Posterior cingulate gyrus (tissue), 11 donors: ENCODE measurements around the gene RASSF6.
"Not testable (repeated sequence)": the region's sequence is repeated elsewhere in the genome, so short reads cannot be mapped to it uniquely, and the experiment has no call there.

Experiments used
- DNase-seq, 10 donors: peaks; one replicate each; pipeline versions ENCODE4 v3.0.0 to v3.0.0-alpha.2; 2020 to 2021; ENCODE audit warnings: mixed read lengths in 3 of 10
- intact Hi-C: fragments of 100-400 bp; cut with DNase I; formaldehyde crosslinking; loops from one replicate; pipeline ENCODE4 v1.15.1; 2023

The RASSF6 gene

DNA sequence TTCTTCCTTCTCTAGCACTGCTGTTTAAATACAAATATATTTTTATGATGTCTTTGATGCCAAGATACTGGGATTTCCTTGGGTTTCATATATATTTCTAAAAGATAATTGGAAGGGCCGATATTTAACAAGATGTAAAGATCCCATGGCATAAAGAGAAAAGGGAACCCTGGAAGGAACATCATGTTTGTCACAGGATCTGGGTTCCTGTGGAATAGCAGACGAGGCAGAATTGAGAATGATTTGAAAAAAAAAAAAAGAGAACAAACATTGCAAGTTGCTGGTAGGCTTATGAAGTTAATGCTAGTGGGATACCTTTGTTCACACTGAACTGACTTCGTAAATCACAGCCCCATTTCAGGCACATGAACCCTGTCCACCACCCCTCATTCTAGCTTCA, 33.6 kb downstream of the RASSF6 start:
- intact Hi-C loops, result no loop called here
- no peak for DNase-seq

DNA sequence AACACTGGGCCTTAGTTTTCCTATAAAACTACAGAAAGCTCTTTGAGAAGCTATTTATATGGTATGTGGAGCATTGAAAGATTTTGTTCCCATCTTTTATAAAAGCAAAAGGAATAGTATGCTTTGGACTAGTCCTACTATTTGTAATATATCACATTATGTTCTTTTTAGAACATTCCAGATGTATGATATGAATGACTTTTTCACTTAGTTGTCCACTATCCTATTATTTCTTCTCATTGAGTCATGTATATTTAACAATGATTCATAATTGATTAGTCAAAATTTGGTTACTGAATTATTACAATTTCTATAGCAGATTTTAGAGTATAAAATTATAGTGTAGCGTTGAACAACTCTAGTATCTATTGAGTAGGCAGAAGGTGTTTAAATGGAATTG, 34.2 kb downstream of the RASSF6 start:
- intact Hi-C loops, result no loop called here
- no peak for DNase-seq

DNA sequence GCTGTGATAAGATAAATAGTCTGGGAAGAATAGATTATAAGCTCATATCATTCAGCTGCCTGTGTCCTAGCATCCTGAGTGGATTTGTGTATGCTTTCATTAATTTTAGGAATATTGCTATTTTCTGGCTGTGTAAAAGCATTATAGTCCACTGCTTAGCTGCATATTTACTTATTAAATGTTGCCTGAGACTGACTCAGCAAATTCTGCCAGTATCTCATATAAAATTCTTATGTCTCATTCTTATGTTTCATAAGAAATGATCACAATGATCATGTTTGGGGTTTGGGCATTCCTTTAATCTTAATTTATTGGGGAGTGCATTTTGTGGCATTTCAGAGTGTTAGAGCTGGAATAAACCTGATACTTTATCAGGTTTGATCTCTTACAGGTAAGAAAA, 34.9 kb downstream of the RASSF6 start:
- no peak for DNase-seq
- intact Hi-C loops, result no loop called here

DNA sequence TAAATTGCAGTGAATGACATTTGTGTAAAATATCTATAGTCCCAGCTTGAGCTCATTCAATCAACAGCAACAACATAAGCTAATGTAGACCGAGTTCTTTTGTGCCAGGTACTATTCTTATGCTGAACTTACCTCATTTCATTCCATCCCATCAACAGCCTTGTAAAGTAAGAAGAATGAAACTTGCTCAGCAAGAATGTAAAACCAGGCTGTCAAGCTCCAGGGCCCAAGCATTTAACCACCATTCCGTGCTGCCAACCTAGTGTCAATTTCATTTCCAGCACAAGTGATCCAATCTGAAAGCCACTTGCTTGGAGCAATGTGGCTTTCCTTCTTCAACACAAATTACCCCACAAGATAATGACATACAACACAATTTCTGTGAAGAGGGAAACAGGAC, 36.6 kb downstream of the RASSF6 start:
- DNase-seq, result no peak
- intact Hi-C loops, result no loop called here

DNA sequence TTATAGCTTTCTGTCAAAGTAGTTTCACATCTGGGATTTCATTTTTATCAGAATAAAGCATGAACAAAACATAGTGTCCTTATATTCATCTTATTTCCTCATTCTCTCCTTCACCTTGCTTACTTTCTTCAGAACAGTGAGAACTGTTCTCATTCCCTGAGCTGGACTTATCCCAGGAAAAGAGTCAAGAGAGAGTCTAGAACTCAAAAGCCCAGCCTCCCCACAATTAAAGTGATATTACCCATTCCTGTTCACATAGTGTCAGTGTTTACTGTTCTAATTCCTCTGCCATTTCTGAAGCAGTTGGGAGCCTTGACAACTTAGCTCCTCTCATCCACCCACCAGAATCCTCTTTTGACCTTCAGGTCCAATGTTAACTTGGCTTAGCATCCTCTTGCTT, 42.9 kb downstream of the RASSF6 start:
- intact Hi-C loops, result no loop called here
- DNase-seq, result no peak

DNA sequence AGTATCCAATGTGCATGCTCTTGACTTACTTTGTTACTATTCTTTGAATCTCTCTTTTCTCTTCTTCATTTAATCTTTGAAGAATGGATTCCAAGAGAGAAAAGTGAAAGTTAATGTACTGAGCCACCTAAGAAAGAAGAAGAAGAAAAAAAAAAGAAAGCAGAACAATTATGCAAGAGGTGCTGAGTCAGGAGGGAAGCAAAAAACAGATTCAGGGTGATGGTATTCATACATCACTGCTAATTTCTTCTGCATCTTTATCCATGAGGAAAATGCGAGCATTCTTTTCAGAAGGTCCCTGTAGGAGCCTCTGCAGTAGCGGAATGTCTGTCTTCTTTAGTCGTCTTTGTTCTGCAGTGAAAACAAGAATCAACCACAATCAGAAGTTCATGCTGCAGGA, 43.9 kb downstream of the RASSF6 start:
- intact Hi-C loops, result no loop called here
- DNase-seq, result no peak

DNA sequence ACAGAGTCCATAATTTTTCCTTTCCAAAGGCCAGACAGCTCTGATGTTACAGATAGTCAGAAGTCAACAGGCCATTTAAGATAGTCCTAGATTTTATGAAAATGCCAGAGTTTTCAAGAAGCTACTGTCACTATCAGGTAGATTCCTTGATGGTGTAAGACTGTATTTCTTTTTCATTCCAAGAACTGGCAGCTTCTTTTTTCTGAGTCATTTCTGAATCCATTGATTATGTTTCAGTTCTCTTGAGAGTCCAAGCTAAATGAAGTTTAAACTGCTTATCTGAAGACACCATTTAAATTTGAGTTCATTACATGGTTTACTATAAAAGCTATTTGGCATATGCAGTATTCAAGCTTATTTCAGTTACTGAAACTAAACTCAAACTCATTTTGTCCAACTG, 44.6 kb downstream of the RASSF6 start:
- intact Hi-C loops, result no loop called here
- no peak for DNase-seq

DNA sequence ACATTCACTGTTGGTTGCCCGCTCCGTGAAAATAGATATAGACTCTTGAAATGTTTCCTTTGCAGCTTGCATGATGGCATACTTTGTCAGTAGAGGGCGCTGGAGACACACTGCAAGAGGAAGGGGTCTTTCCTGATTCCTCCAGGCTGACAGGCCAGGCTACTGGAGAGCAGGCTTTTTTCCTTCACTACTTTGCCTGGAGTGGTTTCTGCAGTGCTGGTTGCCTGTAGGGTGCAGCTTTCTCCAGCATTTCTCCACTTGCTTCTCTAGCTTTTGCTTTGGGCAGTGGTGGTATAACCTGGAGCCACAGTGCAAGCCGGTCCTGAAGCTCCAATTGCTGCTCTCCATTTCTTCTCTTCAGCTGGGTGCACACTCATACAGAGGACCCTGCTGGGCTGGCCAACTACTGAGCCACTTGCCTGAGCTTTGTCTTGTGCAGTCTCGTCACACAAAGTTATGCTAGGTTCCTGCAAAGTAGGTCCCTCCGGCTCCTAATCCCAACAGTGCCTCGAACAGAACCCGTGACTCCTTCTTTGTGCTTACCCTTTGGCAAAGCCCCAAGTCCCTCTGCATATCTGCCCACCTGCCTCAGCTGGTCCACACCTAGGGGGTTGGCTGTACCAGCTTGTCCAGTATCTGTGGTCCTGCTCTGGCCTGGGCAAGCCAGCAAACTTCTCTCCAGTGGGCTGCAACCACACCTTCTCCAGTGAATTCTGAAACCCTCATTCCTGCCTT, 46.3 kb downstream of the RASSF6 start:
- peak in 7 of 10 donors; percentile 7 to 62 (median 49) for DNase-seq
- intact Hi-C loops, result loop anchor here (2.0 kb wide), 1 partner anchor 79 kb away; no protein-coding TSS in a partner anchor

DNA sequence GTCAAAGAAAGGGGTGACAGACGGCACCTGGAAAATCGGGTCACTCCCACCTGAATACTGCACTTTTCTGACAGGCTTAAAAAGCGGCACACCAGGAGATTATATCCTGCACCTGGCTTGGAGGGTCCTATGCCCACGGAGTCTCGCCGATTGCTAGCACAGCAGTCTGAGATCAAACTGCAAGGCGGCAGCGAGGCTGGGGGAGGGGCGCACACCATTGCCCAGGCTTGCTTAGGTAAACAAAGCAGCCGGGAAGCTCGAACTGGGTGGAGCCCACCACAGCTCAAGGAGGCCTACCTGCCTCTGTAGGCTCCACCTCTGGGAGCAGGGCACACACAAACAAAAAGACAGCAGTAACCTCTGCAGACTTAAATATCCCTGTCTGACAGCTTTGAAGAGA, 69.4 kb downstream of the RASSF6 start:
- DNase-seq, intact Hi-C loops: not testable (repeated sequence)

DNA sequence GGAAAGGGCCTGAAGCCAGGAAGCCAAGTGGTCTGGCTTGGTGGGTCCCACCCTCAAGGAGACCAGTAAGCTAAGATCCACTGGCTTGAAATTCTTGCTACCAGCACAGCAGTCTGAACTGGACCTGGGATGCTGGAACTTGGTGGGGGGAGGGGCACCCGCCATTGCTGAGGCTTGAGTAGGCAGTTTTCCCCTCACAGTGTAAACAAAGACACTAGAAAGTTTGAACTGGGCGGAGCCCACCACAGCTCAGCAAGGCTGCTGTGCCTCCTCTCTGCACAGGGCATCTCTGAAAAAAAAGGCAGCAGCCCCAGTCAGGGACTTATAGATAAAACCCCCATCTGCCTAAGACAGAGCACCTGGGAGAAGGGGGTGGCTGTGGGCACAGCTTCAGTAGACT, 75.6 kb downstream of the RASSF6 start:
- DNase-seq, result no peak
- intact Hi-C loops, result no loop called here

DNA sequence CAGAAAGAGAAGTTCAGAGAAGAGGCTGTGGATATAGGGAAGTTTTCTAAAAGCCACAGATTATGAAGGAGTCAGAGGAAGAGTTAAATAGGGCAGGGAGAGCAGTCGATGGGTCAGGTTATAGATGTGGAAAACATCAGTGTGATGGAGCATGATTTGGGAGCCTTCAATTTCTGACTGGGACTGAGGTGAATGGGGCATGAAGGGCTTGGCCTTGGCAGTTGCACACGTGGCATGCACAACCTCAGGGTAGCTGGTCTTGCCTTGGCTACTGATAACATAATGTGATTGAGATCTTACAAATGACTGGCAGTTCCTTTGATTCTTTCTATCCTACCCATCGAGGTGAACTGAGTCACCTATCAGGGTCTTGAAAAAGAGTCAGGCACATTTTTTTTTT, 79.0 kb downstream of the RASSF6 start:
- intact Hi-C loops, result no loop called here
- DNase-seq, result no peak

DNA sequence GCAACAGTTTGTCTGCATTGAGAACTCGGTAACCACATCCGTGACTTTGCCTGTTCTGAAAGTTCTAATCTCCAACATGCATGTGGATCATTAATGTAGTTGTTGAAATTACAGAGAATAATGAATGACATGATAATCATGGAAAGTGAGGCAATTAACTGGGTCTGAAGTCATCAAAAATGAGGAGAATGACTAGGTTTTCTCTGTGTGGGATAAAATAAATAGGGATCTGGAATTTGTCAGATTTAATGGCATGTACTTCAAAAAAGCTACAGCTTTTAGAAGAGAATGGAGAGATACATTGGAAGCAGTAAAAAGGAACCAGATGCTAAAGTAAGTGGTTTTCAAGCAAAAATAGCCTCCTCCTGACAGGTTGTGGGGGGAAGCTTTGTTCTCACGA, 79.4 kb downstream of the RASSF6 start:
- intact Hi-C loops, result no loop called here
- DNase-seq, result no peak

DNA sequence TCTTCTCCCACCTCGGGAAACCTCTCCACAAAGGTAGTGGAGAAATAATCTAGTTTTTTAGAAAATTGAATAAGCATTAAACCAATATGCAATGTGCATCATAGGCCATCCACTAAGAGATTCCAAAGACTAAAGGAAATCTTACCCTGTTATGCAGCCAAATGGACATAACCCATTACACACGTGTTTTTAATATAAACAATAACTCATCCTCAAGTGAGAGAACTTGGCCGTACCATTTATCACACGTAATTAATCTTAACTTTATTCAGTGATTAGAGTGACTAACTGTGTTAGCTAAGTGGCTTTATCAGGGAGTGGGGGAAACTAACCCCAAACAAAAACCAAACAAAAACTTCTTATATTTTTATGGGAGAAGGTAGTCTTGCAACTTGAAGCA, 80.8 kb downstream of the RASSF6 start:
- intact Hi-C loops, result no loop called here
- no peak for DNase-seq

DNA sequence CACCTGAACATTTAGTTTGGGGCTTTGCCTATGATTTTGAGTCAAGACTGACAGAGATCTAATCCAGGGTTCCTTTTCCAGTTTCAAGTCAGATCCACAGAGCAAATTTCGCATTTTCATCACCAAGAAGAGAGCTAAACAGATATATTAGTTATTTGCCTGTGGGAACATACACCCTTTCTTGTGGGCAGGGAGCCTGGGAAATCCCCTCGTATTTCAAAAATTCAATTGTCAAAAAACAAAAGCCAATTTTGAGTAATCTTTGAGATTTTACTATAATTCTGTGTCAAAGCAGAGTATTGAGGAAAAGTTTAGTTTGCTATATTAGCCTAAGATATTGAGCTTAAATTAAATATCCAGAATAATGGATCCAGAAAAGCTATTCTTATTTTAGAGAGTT, 82.1 kb downstream of the RASSF6 start:
- intact Hi-C loops, result no loop called here
- DNase-seq, result no peak

DNA sequence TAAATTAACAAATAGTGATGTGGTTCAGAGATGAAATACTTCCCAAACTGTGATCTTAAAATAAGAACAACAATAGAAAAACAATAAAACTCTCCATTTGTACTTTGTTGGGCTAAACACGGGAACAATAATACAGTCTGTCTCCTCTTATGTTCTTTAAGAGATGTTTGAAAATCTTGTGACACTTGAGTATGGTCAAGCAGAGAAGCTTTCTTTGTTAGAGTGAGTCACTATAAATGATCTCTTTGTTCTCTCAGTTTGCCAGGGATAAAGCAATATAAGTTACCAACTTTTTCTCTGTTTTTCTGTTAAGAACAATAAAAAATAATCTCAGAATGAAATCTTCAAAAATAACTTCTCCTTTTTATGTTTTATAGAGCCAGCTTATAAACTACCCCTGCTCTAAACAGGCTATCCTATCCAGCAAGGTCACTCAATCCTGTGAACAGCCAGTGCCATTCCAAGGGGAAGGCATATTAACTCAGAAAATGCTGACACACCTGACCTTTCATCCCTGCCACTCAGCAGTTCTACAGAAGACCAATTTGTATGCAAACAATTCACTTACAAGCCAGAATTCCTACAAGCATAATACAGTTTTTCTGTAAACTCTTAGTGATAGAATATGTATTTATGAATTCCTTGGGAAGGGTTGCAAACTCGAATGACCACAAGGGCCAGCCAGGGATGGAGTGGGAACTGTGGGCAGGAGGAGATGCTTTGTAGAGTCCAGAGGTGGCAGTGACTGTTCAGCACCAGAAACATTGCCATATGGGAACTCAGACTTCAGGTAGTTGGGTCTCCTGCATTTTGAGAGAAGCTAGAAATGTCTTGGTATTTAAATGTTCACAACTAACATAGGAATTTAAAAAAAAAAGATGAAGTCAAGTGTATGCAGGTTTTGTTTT, 86.5 kb downstream of the RASSF6 start:
- intact Hi-C loops, result no loop called here
- no peak for DNase-seq

DNA sequence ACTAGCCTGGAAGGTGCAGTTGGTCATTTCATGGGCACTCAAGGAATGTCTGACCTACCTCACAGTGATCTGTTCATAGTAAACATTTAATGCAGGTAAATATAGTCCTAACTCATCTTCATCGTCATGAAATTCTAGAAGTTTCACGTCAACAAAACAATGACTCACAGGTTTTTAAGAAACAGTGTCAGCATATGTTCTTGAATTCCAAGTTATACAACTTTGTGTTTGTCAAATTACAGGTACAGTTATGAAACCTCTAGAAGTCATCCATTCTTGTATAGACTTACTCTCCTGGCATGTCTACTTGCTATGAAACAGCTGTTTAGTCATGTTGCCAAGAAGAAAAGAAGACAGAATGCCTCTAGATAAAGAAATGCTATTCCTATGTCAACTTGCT, 92.1 kb downstream of the RASSF6 start:
- no peak for DNase-seq
- intact Hi-C loops, result no loop called here

DNA sequence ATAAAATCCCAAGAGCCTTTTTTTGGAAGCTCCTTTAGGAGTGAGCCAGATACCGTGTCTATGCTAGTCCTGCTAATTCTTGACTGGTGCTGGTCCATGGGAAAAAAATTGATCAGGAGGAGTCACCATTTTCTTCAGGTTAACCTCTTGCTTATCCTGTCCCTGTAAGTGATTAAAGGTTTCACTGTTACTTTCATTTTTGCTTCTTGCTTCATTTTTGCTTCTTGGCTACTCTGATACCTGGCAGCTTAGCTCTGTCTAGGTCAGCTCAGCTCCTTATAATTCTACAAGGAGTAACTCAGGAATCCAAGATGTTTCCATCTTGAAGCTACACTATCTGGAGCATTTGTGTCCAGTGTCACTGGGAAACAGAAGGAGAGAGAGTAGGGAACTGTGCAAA, 93.0 kb downstream of the RASSF6 start:
- intact Hi-C loops, result no loop called here
- DNase-seq, result no peak

DNA sequence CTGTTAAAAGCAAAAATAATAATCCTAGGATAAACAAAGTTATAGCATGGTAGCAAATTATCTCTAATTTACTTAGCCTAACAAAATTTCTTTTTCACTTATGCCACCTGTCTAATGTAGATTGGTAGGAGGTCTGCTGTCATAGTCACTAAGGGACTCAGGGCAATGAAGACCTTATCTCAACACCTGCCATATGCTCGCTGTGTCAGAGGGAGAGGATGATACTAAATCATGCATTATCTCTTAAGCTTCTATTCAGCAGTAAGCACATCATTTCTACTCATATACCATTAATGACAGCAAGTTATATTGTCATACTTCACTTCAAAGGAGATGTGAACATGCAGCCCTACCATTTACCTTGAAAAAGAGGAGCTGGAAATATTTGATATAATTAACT, 94.6 kb downstream of the RASSF6 start:
- intact Hi-C loops, result no loop called here
- DNase-seq, result no peak

DNA sequence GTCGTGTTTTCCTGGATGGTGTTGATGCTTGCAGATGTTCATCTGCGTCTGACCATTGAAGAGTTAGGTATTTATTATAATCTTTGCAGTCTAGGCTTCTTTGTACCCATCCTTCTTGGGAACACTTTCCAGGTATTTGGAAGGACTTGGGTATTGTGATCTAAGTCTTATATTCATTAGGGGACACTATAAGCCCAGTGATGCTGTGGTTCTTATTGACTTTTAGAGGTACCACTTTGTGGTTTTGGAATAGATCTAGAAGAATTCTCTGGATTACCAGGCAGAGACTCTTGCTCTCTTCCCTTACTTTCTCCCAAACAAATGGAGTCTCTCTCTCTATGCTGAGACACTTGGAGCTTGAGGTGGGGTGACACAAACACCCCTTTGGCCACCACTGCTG, 97.1 kb downstream of the RASSF6 start:
- intact Hi-C loops, result no loop called here
- no peak for DNase-seq
